Endodermal cell (in vitro differentiated cells): ENCODE measurements around the gene NOL8. TPM values are rescaled to one million over a fixed set of nuclear protein-coding genes. Genes with fewer than 3 reads are reported as not detected.

Experiments
- DNase-seq: peaks from one replicate; pipeline ENCODE4 v3.0.0-alpha.2; 2017
- H3K27ac ChIP-seq: 2 replicates; pipeline ENCODE4 v1.5.1; 2013; ENCODE audit warnings: mild to moderate bottlenecking, low read depth, low read length, moderate library complexity
- H3K27me3 ChIP-seq: 2 replicates; pipeline ENCODE4 v1.6.1; 2013; ENCODE audit warnings: mild to moderate bottlenecking, low read length, moderate library complexity; ENCODE audit not compliant: insufficient read depth, control insufficient read depth, poor library complexity, severe bottlenecking
- H3K36me3 ChIP-seq: 2 replicates; pipeline ENCODE4 v1.7.0; 2013; ENCODE audit warnings: mild to moderate bottlenecking, low read length, moderate library complexity; ENCODE audit not compliant: control insufficient read depth, insufficient read depth
- H3K4me1 ChIP-seq: one replicate; pipeline ENCODE4 v1.7.0; 2013; ENCODE audit warnings: low read length; ENCODE audit not compliant: control insufficient read depth, insufficient read depth
- H3K4me3 ChIP-seq: 2 replicates; pipeline ENCODE4 v1.5.1; 2013; ENCODE audit warnings: mild to moderate bottlenecking, low read length, moderate library complexity
- H3K9ac ChIP-seq: 2 replicates; pipeline ENCODE4 v1.6.1; 2013; ENCODE audit warnings: mild to moderate bottlenecking, low read length, moderate library complexity; ENCODE audit not compliant: poor library complexity, severe bottlenecking; ENCODE audit errors: extremely low read depth
- H3K9me3 ChIP-seq: 2 replicates; pipeline ENCODE4 v1.6.1; 2013; ENCODE audit warnings: mild to moderate bottlenecking, low read length, moderate library complexity; ENCODE audit not compliant: control insufficient read depth
- H3K27ac Mint-ChIP-seq: 2 replicates; pipeline ENCODE4 v1.8.0; 2020; ENCODE audit warnings: mixed read lengths
- H3K27me3 Mint-ChIP-seq: 2 replicates; pipeline ENCODE4 v1.8.0; 2021; ENCODE audit warnings: mild to moderate bottlenecking, mixed read lengths; ENCODE audit not compliant: insufficient read depth
- H3K36me3 Mint-ChIP-seq: 2 replicates; pipeline ENCODE4 v1.8.0; 2020; ENCODE audit warnings: low read depth, mixed read lengths
- H3K4me1 Mint-ChIP-seq: 2 replicates; pipeline ENCODE4 v1.8.0; 2020; ENCODE audit warnings: mixed read lengths
- H3K4me3 Mint-ChIP-seq: 2 replicates; pipeline ENCODE4 v1.8.0; 2020; ENCODE audit warnings: mild to moderate bottlenecking, moderate library complexity, mixed read lengths
- H3K9me3 Mint-ChIP-seq: 2 replicates; pipeline ENCODE4 v1.8.0; 2020; ENCODE audit warnings: mild to moderate bottlenecking, mixed read lengths
- WGBS, 2 experiments: methylation state at CpG; one replicate each; pipeline versions ENCODE4 v1.1.5 to v1.1.7; 2013; ENCODE audit warnings: missing lambda C conversion rate in 2 of 2, mixed read lengths in 1 of 2; ENCODE audit not compliant: insufficient coverage in 1 of 2, insufficient read length in 1 of 2; 5-methylcytosine and 5-hydroxymethylcytosine counted together
- total RNA-seq, 2 donors: library from RNA; stranded (reverse); fragmentation: NEBNext Ultra II Directional in 1 of 2; extraction: Animal tissue kit (Norgen Biotek cat#: 25700) in 1 of 2; gene quantifications; 2 replicates in 1 of 2; 3 replicates in 1 of 2; pipeline ENCODE4 v1.2.1, GENCODE V29; 2021
- TF ChIP-seq, protein P1 (sequence below): fragments of 200-600 bp; sonication (generic); conservative IDR thresholded peaks from 2 replicates; pipeline ENCODE4 v1.5.0; 2021; ENCODE audit warnings: antibody characterized with exemption, mild to moderate bottlenecking

NOL8 gene
- total RNA-seq, 2 donors from 2014 or later = 30.0 to 31.7 TPM

DNA sequence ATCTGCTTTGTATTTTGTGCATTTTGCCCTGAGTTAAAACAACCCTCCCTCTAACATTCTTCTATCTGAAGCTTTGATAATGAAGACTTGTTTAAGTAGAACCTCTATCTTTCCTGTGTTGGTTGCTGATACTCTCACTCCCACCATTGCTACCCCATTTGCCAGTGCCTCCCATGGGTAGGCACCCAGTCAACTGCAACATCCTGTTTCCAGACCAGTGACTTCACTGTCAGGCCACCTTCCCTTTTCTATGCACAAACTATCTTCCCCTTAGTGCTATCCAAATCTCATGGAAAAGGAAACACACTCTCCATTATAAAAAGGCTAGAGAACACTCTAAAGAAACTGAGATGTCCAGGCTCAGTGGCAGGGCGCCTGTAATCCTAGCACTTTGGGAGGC is 26.0 kb downstream of the NOL8 start:
- DNase-seq = no peak
- Mint-ChIP-seq H3K36me3 (peaks cover 51% of the 10 kb centered on the region), H3K4me3 (no peak overlapping the region), H3K4me1 (peaks cover 17% of the 10 kb centered on the region), H3K27me3 (no peaks in the 10 kb centered on the region), H3K9me3 (no peaks in the 10 kb centered on the region), H3K27ac (no peak overlapping the region)
- WGBS, 2 experiments = 86 to 90% methylated on average over 1 of the region's 1 CpG
- Histone ChIP-seq H3K36me3 (peaks cover 64% of the 10 kb centered on the region), H3K9me3 (no peaks in the 10 kb centered on the region), H3K27ac (no peak overlapping the region), H3K27me3 (no peaks in the 10 kb centered on the region), H3K4me1 (peaks cover 13% of the 10 kb centered on the region), H3K4me3 (no peak overlapping the region), H3K9ac (no peak overlapping the region)
- TF ChIP-seq, protein P1, sequence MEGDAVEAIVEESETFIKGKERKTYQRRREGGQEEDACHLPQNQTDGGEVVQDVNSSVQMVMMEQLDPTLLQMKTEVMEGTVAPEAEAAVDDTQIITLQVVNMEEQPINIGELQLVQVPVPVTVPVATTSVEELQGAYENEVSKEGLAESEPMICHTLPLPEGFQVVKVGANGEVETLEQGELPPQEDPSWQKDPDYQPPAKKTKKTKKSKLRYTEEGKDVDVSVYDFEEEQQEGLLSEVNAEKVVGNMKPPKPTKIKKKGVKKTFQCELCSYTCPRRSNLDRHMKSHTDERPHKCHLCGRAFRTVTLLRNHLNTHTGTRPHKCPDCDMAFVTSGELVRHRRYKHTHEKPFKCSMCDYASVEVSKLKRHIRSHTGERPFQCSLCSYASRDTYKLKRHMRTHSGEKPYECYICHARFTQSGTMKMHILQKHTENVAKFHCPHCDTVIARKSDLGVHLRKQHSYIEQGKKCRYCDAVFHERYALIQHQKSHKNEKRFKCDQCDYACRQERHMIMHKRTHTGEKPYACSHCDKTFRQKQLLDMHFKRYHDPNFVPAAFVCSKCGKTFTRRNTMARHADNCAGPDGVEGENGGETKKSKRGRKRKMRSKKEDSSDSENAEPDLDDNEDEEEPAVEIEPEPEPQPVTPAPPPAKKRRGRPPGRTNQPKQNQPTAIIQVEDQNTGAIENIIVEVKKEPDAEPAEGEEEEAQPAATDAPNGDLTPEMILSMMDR = no peak

DNA sequence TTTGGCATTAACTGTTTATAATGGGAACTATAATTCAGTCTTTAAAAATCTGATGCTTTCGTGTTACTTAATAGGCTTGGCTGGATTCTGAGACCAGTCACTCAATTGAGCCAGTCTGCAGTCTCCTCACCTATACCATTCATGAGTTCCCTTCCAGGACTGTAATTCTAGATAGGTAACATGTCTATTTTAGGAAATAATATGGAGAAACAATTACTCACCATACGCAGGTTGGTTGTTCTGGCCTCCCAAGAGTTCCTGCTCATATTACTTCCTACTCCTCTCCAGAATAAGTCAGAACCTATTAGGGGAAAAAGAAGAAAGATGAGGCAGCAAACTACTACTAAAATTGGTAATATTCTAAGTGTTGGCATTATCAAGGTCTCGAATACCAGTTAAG is 27.1 kb downstream of the NOL8 start:
- no peak overlapping the region for H3K4me3 ChIP-seq
- no peaks in the 10 kb centered on the region for H3K27me3 ChIP-seq
- 100% methylated on average over 3 of the region's 3 CpGs; no CpG with 5 or more reads in 1 of the 2 experiments for WGBS, 2 experiments
- H3K27me3 Mint-ChIP-seq = no peaks in the 10 kb centered on the region
- no peaks in the 10 kb centered on the region for H3K9me3 ChIP-seq
- TF ChIP-seq, protein P1 = no peak
- H3K9ac ChIP-seq = no peak overlapping the region
- no peaks in the 10 kb centered on the region for H3K9me3 Mint-ChIP-seq
- no peak overlapping the region for H3K4me3 Mint-ChIP-seq
- no peak overlapping the region for H3K27ac ChIP-seq
- no peak overlapping the region for H3K27ac Mint-ChIP-seq
- H3K36me3 Mint-ChIP-seq = peaks cover 43% of the 10 kb centered on the region
- H3K4me1 Mint-ChIP-seq = peaks cover 17% of the 10 kb centered on the region
- H3K4me1 ChIP-seq = peaks cover 14% of the 10 kb centered on the region
- no peak for DNase-seq
- peaks cover 53% of the 10 kb centered on the region for H3K36me3 ChIP-seq

DNA sequence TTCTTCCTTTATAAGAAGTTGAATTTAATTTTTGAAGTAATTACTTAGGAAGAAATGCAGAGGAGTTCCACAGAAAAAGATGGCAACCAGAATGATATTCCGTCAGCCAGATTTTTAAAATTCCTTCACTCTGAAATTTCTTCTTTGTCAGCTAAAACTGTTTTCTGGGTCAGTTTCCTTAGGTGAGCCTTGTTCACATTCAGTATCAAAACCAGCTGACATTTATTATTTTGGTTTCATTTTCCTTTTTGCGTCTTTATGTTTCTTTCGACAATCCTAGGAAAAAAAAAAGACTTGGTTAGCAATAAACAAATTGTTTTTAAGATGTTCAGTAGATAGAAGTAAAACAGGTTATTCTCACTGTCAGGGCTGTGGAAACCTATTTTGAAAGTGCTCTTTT is 27.5 kb downstream of the NOL8 start:
- Mint-ChIP-seq H3K9me3 (no peaks in the 10 kb centered on the region), H3K36me3 (peaks cover 39% of the 10 kb centered on the region), H3K4me3 (no peak overlapping the region), H3K27me3 (no peaks in the 10 kb centered on the region), H3K4me1 (peaks cover 20% of the 10 kb centered on the region), H3K27ac (no peak overlapping the region)
- no peaks in the 10 kb centered on the region for H3K9me3 ChIP-seq
- TF ChIP-seq, protein P1 = no peak
- H3K9ac ChIP-seq = no peak overlapping the region
- H3K4me3 ChIP-seq = no peak overlapping the region
- H3K36me3 ChIP-seq = peaks cover 49% of the 10 kb centered on the region
- 95 to 96% methylated on average over 1 to 3 of the region's 3 CpGs for WGBS, 2 experiments
- H3K4me1 ChIP-seq = peaks cover 14% of the 10 kb centered on the region
- H3K27me3 ChIP-seq = no peaks in the 10 kb centered on the region
- DNase-seq = no peak
- no peak overlapping the region for H3K27ac ChIP-seq
